ENCODE results near the gene DEPP1. TPM values are rescaled to one million over a fixed set of nuclear protein-coding genes. Genes with fewer than 3 reads are reported as not detected.

DEPP1 gene
- total and polyA plus RNA-seq, 2 of the 13 experiments (the other 11 are each of a cell fraction or from before 2014, with no cell fraction given): 14.8 to 270 TPM

DNA sequence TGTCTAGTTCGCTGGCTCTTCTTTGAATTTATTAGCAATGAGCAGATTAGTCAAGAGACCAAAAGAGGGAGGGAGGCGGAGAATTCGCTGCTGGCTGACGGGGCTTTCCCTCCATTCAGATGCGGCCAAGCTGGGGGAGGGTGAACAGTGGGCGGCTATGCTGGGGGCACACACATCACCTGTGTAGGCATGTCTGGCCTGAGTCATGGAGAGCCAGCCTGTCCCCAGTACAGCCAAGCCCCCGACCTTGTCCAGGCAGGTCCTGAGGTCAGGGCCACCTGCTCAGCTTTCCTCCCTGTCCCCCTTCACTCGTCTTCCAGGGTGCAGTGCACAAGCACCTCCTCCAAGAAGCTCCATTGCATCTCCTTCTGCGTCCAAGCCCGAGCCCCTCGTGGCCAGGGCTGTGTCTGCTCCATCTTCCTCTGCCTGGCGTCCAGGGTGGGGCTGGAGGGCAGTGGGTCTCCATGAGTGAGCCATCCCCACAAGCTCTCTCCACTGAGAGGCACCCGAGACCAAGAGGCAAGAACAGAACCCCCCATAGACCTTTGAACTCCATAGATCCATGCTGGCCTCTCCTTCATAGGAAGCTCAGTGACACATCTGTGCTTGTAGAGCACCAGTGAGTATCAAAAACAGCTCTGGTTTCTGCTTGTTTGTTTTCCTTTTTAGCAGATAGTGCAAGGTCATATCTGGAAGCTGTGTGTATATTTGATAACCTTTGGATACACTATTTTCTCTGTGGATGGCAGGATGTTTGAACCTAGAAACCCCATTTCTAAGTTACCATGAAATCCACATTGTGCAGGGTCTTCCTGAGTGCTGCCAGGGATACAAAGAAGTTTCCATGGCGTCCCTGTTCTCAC, 1.9 kb upstream of the DEPP1 start (continued):
- TF ChIP-seq, protein P1, sequence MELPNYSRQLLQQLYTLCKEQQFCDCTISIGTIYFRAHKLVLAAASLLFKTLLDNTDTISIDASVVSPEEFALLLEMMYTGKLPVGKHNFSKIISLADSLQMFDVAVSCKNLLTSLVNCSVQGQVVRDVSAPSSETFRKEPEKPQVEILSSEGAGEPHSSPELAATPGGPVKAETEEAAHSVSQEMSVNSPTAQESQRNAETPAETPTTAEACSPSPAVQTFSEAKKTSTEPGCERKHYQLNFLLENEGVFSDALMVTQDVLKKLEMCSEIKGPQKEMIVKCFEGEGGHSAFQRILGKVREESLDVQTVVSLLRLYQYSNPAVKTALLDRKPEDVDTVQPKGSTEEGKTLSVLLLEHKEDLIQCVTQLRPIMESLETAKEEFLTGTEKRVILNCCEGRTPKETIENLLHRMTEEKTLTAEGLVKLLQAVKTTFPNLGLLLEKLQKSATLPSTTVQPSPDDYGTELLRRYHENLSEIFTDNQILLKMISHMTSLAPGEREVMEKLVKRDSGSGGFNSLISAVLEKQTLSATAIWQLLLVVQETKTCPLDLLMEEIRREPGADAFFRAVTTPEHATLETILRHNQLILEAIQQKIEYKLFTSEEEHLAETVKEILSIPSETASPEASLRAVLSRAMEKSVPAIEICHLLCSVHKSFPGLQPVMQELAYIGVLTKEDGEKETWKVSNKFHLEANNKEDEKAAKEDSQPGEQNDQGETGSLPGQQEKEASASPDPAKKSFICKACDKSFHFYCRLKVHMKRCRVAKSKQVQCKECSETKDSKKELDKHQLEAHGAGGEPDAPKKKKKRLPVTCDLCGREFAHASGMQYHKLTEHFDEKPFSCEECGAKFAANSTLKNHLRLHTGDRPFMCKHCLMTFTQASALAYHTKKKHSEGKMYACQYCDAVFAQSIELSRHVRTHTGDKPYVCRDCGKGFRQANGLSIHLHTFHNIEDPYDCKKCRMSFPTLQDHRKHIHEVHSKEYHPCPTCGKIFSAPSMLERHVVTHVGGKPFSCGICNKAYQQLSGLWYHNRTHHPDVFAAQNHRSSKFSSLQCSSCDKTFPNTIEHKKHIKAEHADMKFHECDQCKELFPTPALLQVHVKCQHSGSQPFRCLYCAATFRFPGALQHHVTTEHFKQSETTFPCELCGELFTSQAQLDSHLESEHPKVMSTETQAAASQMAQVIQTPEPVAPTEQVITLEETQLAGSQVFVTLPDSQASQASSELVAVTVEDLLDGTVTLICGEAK (IDR thresholded peaks at IDR 0.05): no peak
- TF ChIP-seq, protein P1 (CRISPR knock-in tag; IDR thresholded peaks at IDR 0.05): no peak
- TF ChIP-seq ZNF460 (CRISPR knock-in tag; IDR thresholded peaks at IDR 0.05; ENCODE audit: borderline replicate concordance) (no peak), FOXA3 (CRISPR knock-in tag; IDR thresholded peaks at IDR 0.05) (peak; percentile 91), ZNF567 (CRISPR knock-in tag; IDR thresholded peaks at IDR 0.05; ENCODE audit: borderline replicate concordance) (0 out of 2 replicates have a peak, but pooled peaks have one; percentile 40), CBFB (CRISPR knock-in tag; IDR thresholded peaks at IDR 0.05) (no peak; the same call in 1 of the 2 replicates), ZNF530 (CRISPR knock-in tag; IDR thresholded peaks at IDR 0.05; ENCODE audit: low read depth) (no peak), TBP (CRISPR knock-in tag; IDR thresholded peaks at IDR 0.05) (no peak), WIZ (CRISPR knock-in tag; IDR thresholded peaks at IDR 0.05) (no peak; the same call in 1 of the 2 replicates), JARID2 (CRISPR knock-in tag; IDR thresholded peaks at IDR 0.05; ENCODE audit: insufficient replicate concordance) (peak; percentile 25), ZNF160 (CRISPR knock-in tag; IDR thresholded peaks at IDR 0.05) (no peak), DNMT1 (CRISPR knock-in tag; IDR thresholded peaks at IDR 0.05) (peak; percentile 25; the same call in 1 of the 2 replicates), RNF2 (conservative IDR thresholded peaks at IDR 0.05; ENCODE audit: low read depth) (no peak)
- TF ChIP-seq, protein P2, sequence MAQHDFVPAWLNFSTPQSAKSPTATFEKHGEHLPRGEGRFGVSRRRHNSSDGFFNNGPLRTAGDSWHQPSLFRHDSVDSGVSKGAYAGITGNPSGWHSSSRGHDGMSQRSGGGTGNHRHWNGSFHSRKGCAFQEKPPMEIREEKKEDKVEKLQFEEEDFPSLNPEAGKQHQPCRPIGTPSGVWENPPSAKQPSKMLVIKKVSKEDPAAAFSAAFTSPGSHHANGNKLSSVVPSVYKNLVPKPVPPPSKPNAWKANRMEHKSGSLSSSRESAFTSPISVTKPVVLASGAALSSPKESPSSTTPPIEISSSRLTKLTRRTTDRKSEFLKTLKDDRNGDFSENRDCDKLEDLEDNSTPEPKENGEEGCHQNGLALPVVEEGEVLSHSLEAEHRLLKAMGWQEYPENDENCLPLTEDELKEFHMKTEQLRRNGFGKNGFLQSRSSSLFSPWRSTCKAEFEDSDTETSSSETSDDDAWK (CRISPR knock-in tag; IDR thresholded peaks at IDR 0.05): no peak
- TF ChIP-seq, protein P3, sequence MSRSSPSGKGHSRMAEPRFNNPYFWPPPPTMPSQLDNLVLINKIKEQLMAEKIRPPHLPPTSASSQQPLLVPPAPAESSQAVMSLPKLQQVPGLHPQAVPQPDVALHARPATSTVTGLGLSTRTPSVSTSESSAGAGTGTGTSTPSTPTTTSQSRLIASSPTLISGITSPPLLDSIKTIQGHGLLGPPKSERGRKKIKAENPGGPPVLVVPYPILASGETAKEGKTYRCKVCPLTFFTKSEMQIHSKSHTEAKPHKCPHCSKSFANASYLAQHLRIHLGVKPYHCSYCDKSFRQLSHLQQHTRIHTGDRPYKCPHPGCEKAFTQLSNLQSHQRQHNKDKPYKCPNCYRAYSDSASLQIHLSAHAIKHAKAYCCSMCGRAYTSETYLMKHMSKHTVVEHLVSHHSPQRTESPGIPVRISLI (CRISPR knock-in tag; IDR thresholded peaks at IDR 0.05; ENCODE audit: borderline replicate concordance): 0 out of 2 replicates have a peak, but pooled peaks have one; percentile 41
- TF ChIP-seq, protein P4, sequence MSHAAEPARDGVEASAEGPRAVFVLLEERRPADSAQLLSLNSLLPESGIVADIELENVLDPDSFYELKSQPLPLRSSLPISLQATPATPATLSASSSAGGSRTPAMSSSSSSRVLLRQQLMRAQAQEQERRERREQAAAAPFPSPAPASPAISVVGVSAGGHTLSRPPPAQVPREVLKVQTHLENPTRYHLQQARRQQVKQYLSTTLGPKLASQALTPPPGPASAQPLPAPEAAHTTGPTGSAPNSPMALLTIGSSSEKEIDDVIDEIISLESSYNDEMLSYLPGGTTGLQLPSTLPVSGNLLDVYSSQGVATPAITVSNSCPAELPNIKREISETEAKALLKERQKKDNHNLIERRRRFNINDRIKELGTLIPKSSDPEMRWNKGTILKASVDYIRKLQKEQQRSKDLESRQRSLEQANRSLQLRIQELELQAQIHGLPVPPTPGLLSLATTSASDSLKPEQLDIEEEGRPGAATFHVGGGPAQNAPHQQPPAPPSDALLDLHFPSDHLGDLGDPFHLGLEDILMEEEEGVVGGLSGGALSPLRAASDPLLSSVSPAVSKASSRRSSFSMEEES (CRISPR knock-in tag; IDR thresholded peaks at IDR 0.05): no peak
